HEK293 (cell line): Measurements from ENCODE around the gene PLEKHA7.

Source experiments
- CTCF ChIA-PET: fragments of 350-600 bp; formaldehyde crosslinking; extraction: SDS; loops from one replicate; lab custom pipeline; 2021; ENCODE audit warnings: antibody characterized with exemption; lab: Yijun Ruan, JAX
- POLR2A ChIA-PET: fragments of 300-600 bp; formaldehyde crosslinking; extraction: SDS; loops from one replicate; lab custom pipeline; 2020; ENCODE audit warnings: antibody characterized with exemption, inconsistent platforms; lab: Yijun Ruan, JAX
- H3K27ac ChIP-seq: fragments of 200-500 bp; sonication (Bioruptor generic); 2 replicates; pipeline ENCODE4 v1.5.1; 2014; ENCODE audit warnings: low read depth, low read length, control low read depth, inconsistent platforms; ENCODE audit errors: extremely low read depth
- H3K36me3 ChIP-seq, 2 experiments: fragments of 200-500 bp in 1 of 2; sonication (Bioruptor generic) in 1 of 2; 1 replicate in 1 of 2; 2 replicates in 1 of 2; pipeline ENCODE4 v1.5.1; 2014 to 2017; ENCODE audit warnings: inconsistent platforms in 2 of 2, low read length in 2 of 2; ENCODE audit not compliant: control insufficient read depth in 2 of 2, insufficient read depth in 1 of 2
- H3K4me1 ChIP-seq: fragments of 200-500 bp; sonication (Bioruptor generic); 2 replicates; pipeline ENCODE4 v1.5.1; 2014; ENCODE audit warnings: mild to moderate bottlenecking, low read length, inconsistent platforms; ENCODE audit not compliant: control insufficient read depth, insufficient read depth
- H3K4me3 ChIP-seq: 2 replicates; pipeline ENCODE4 v1.5.1; 2011; ENCODE audit warnings: low read depth, mild to moderate bottlenecking, control low read depth, low read length, moderate library complexity
- H3K9me3 ChIP-seq: fragments of 200-500 bp; sonication (Bioruptor generic); 2 replicates; pipeline ENCODE4 v1.5.1; 2014; ENCODE audit warnings: low read depth, low read length, inconsistent platforms; ENCODE audit not compliant: control insufficient read depth, insufficient read depth
- FEZF1 ChIP-seq: fragments of 450-650 bp; formaldehyde crosslinking; IDR thresholded peaks from 2 replicates; pipeline ENCODE4 v1.5.1; 2016; ENCODE audit warnings: missing biosample characterization, missing genetic modification characterization
- GLIS1 ChIP-seq: fragments of 450-650 bp; formaldehyde crosslinking; IDR thresholded peaks from 2 replicates; pipeline ENCODE4 v1.5.1; 2016; ENCODE audit warnings: missing biosample characterization, missing genetic modification characterization
- KLF16 ChIP-seq: fragments of 450-650 bp; formaldehyde crosslinking; IDR thresholded peaks from 2 replicates; pipeline ENCODE4 v1.5.1; 2017; ENCODE audit warnings: missing biosample characterization, missing genetic modification characterization
- SCRT1 ChIP-seq: fragments of 450-650 bp; formaldehyde crosslinking; IDR thresholded peaks from 2 replicates; pipeline ENCODE4 v1.5.1; 2016; ENCODE audit warnings: missing biosample characterization, missing genetic modification characterization, borderline replicate concordance
- SP7 ChIP-seq: fragments of 450-650 bp; formaldehyde crosslinking; IDR thresholded peaks from 2 replicates; pipeline ENCODE4 v1.5.1; 2016; ENCODE audit warnings: missing biosample characterization, missing genetic modification characterization
- ZBTB17 ChIP-seq: fragments of 450-650 bp; formaldehyde crosslinking; IDR thresholded peaks from 2 replicates; pipeline ENCODE4 v1.5.1; 2016; ENCODE audit warnings: missing biosample characterization, missing genetic modification characterization
- ZBTB20 ChIP-seq: fragments of 450-650 bp; formaldehyde crosslinking; IDR thresholded peaks from 2 replicates; pipeline ENCODE4 v1.5.1; 2016; ENCODE audit warnings: missing biosample characterization, missing genetic modification characterization
- ZBTB6 ChIP-seq: fragments of 450-650 bp; formaldehyde crosslinking; IDR thresholded peaks from 2 replicates; pipeline ENCODE4 v1.5.1; 2017; ENCODE audit warnings: missing biosample characterization, missing genetic modification characterization
- ZFHX2 ChIP-seq: fragments of 450-650 bp; formaldehyde crosslinking; conservative IDR thresholded peaks from 2 replicates; pipeline ENCODE4 v1.5.1; 2016; ENCODE audit warnings: missing biosample characterization, missing genetic modification characterization
- ZNF10 ChIP-seq: fragments of 450-650 bp; formaldehyde crosslinking; IDR thresholded peaks from 2 replicates; pipeline ENCODE4 v1.5.1; 2017; ENCODE audit warnings: missing biosample characterization, missing genetic modification characterization
- ZNF175 ChIP-seq: fragments of 450-650 bp; formaldehyde crosslinking; IDR thresholded peaks from 2 replicates; pipeline ENCODE4 v1.5.1; 2016; ENCODE audit warnings: missing biosample characterization, missing genetic modification characterization
- ZNF221 ChIP-seq: fragments of 450-650 bp; formaldehyde crosslinking; IDR thresholded peaks from 2 replicates; pipeline ENCODE4 v1.5.1; 2017; ENCODE audit warnings: missing biosample characterization, missing genetic modification characterization, borderline replicate concordance
- ZNF248 ChIP-seq: fragments of 450-650 bp; formaldehyde crosslinking; IDR thresholded peaks from 2 replicates; pipeline ENCODE4 v1.5.1; 2017; ENCODE audit warnings: missing biosample characterization, missing genetic modification characterization
- ZNF521 ChIP-seq: fragments of 450-650 bp; formaldehyde crosslinking; IDR thresholded peaks from 2 replicates; pipeline ENCODE4 v1.5.1; 2017; ENCODE audit warnings: missing biosample characterization, mild to moderate bottlenecking, missing genetic modification characterization
- ZNF600 ChIP-seq: fragments of 450-650 bp; formaldehyde crosslinking; IDR thresholded peaks from 2 replicates; pipeline ENCODE4 v1.5.1; 2016; ENCODE audit warnings: missing biosample characterization, missing genetic modification characterization
- ZNF626 ChIP-seq: fragments of 450-650 bp; sonication (Bioruptor Pico); formaldehyde crosslinking; IDR thresholded peaks from 2 replicates; pipeline ENCODE4 v1.5.1; 2018; ENCODE audit warnings: missing biosample characterization, missing genetic modification characterization, inconsistent platforms
- ZNF707 ChIP-seq: fragments of 450-650 bp; formaldehyde crosslinking; IDR thresholded peaks from 2 replicates; pipeline ENCODE4 v1.5.1; 2016; ENCODE audit warnings: missing biosample characterization, missing genetic modification characterization
- ZNF76 ChIP-seq: fragments of 450-650 bp; formaldehyde crosslinking; IDR thresholded peaks from 2 replicates; pipeline ENCODE4; 2016; ENCODE audit warnings: low read depth, missing biosample characterization, missing genetic modification characterization, borderline replicate concordance
- ZNF776 ChIP-seq: fragments of 450-650 bp; formaldehyde crosslinking; IDR thresholded peaks from 2 replicates; pipeline ENCODE4 v1.5.0; 2017; ENCODE audit warnings: missing biosample characterization, missing genetic modification characterization, borderline replicate concordance
- ZNF843 ChIP-seq: fragments of 450-650 bp; formaldehyde crosslinking; IDR thresholded peaks from 2 replicates; pipeline ENCODE4 v1.5.1; 2016; ENCODE audit warnings: missing biosample characterization, missing genetic modification characterization
- TF ChIP-seq, protein P1 (sequence below): fragments of 450-650 bp; formaldehyde crosslinking; IDR thresholded peaks from 2 replicates; pipeline ENCODE4 v1.5.1; 2016; ENCODE audit warnings: missing biosample characterization, missing genetic modification characterization
- TF ChIP-seq, protein P2 (sequence below): fragments of 450-650 bp; formaldehyde crosslinking; IDR thresholded peaks from 2 replicates; pipeline ENCODE4 v1.5.1; 2016; ENCODE audit warnings: missing biosample characterization, missing genetic modification characterization

Gene PLEKHA7

GRCh38 chr11:16912692-16913111, 101.5 kb downstream of the PLEKHA7 start (continued):
- no peak for TF ChIP-seq ZNF707 (tag by site-specific recombination)
- TF ChIP-seq ZNF626 (tag by site-specific recombination): no peak
- TF ChIP-seq ZBTB6 (tag by site-specific recombination): peak; percentile 75
- no peak for TF ChIP-seq SP7 (tag by site-specific recombination)
- no peak for TF ChIP-seq ZNF76 (tag by site-specific recombination)
- no peak for TF ChIP-seq ZNF221 (tag by site-specific recombination)
- TF ChIP-seq ZBTB20 (tag by site-specific recombination): no peak
- no peak for TF ChIP-seq ZNF843 (tag by site-specific recombination)
- no peak for TF ChIP-seq ZNF776 (tag by site-specific recombination)
- TF ChIP-seq, protein P1, sequence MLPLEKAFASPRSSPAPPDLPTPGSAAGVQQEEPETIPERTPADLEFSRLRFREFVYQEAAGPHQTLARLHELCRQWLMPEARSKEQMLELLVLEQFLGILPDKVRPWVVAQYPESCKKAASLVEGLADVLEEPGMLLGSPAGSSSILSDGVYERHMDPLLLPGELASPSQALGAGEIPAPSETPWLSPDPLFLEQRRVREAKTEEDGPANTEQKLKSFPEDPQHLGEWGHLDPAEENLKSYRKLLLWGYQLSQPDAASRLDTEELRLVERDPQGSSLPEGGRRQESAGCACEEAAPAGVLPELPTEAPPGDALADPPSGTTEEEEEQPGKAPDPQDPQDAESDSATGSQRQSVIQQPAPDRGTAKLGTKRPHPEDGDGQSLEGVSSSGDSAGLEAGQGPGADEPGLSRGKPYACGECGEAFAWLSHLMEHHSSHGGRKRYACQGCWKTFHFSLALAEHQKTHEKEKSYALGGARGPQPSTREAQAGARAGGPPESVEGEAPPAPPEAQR (tag by site-specific recombination): no peak
- TF ChIP-seq GLIS1 (tag by site-specific recombination): peak; percentile 68
- TF ChIP-seq FEZF1 (tag by site-specific recombination): 0 out of 2 replicates have a peak, but pooled peaks have one; percentile 17
- TF ChIP-seq ZNF248 (tag by site-specific recombination): no peak
- TF ChIP-seq ZBTB17 (tag by site-specific recombination): no peak
- TF ChIP-seq KLF16: no peak
- no peak for TF ChIP-seq ZNF175 (tag by site-specific recombination)
- peak; percentile 33 for TF ChIP-seq ZFHX2 (tag by site-specific recombination)
- TF ChIP-seq ZNF521 (tag by site-specific recombination): no peak
- TF ChIP-seq SCRT1 (tag by site-specific recombination): 0 out of 2 replicates have a peak, but pooled peaks have one; percentile 16
- TF ChIP-seq ZNF600 (tag by site-specific recombination): 0 out of 2 replicates have a peak, but pooled peaks have one; percentile 21

- CTCF ChIA-PET: interaction anchor here (0.9 to 1.0 kb wide), 2 partner anchors 91 to 104 kb away, joined by 3 to 5 read pairs; no protein-coding TSS in a partner anchor
- TF ChIP-seq, protein P2, sequence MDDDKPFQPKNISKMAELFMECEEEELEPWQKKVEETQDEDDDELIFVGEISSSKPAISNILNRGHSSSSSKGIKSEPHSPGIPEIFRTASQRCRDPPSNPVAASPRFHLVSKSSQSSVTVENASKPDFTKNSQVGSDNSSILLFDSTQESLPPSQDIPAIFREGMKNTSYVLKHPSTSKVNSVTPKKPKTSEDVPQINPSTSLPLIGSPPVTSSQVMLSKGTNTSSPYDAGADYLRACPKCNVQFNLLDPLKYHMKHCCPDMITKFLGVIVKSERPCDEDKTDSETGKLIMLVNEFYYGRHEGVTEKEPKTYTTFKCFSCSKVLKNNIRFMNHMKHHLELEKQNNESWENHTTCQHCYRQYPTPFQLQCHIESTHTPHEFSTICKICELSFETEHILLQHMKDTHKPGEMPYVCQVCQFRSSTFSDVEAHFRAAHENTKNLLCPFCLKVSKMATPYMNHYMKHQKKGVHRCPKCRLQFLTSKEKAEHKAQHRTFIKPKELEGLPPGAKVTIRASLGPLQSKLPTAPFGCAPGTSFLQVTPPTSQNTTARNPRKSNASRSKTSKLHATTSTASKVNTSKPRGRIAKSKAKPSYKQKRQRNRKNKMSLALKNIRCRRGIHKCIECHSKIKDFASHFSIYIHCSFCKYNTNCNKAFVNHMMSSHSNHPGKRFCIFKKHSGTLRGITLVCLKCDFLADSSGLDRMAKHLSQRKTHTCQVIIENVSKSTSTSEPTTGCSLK (tag by site-specific recombination): no peak
- 0 out of 2 replicates have a peak, but pooled peaks have one; percentile 37 for TF ChIP-seq ZNF10 (tag by site-specific recombination)
- Histone ChIP-seq H3K9me3 (no peaks in the 10 kb centered on the region), H3K4me1 (peaks cover 6% of the 10 kb centered on the region; the same call in 1 of the 2 replicates), H3K4me3 (no peak overlapping the region), H3K36me3 (no peaks in the 10 kb centered on the region), H3K27ac (no peak overlapping the region)
- POLR2A ChIA-PET: no interaction called here
Observed at GRCh38 chr11:16911658-16912057, 102.6 kb downstream of the PLEKHA7 start.
